ENCODE measurements around the gene OR1S1. TPM values are rescaled to one million over a fixed set of nuclear protein-coding genes. Genes with fewer than 3 reads are reported as not detected.

Gene OR1S1
- total RNA-seq, 1 experiment from 2014 or later: not detected

- Histone ChIP-seq H3K4me2 (ENCODE audit: low read length) (no peak overlapping the region), H3K4me3 (replicated peaks in 1 of 2; ENCODE audit: low read depth in 1 of 2, low read length in 2 of 2) (no peak overlapping the region), H4K20me1 (ENCODE audit: insufficient read depth) (no peaks in the 10 kb centered on the region), H2AFZ (ENCODE audit: low read depth, low read length, poor library complexity, severe bottlenecking) (no peak overlapping the region), H3K27ac (ENCODE audit: low read depth, low read length) (no peak overlapping the region), H3K9ac (ENCODE audit: low read length) (no peak overlapping the region), H3K27me3 (ENCODE audit: insufficient read depth, low read length) (peaks cover 5% of the 10 kb centered on the region; the same call in 1 of the 2 replicates), H3K79me2 (ENCODE audit: insufficient read depth, low read length) (no peaks in the 10 kb centered on the region), H3K9me2 (ENCODE audit: insufficient read depth) (no peaks in the 10 kb centered on the region), H3K9me3 (ENCODE audit: control insufficient read depth in 1 of 2, insufficient read depth in 1 of 2, low read depth in 1 of 2, low read length in 2 of 2) (no peaks in the 10 kb centered on the region), H3K36me3 (ENCODE audit: control insufficient read depth in 1 of 2, insufficient read depth in 2 of 2, low read length in 2 of 2) (no peaks in the 10 kb centered on the region), H3K4me1 (ENCODE audit: control insufficient read depth in 1 of 2, insufficient read depth in 2 of 2, low read length in 2 of 2) (no peaks in the 10 kb centered on the region)
- intact Hi-C loops (cut with micrococcal nuclease): no loop called here
- ChIA-PET POLR2A (no interaction called here), RAD21 (ENCODE audit: low non-redundant PET in 1 of 2, low total read pairs in 2 of 2, uncharacterized antibody in 2 of 2, unreplicated experiment in 2 of 2) (no interaction called here), CTCF (no interaction called here)
- BruUV-seq (replicated peaks): no TSS peak
- ATAC-seq (no peak), DNase-seq (ENCODE audit: low read depth, low spot score) (no peak)
- no peak for TF ChIP-seq YY1 (IDR thresholded peaks at IDR 0.05; ENCODE audit: extremely low read depth, insufficient replicate concordance, low read depth, low read length)
- no peak for TF ChIP-seq CBX3 (IDR thresholded peaks at IDR 0.05; ENCODE audit: low read depth)
- TF ChIP-seq ELF1 (IDR thresholded peaks at IDR 0.05; ENCODE audit: borderline replicate concordance, low read depth): no peak
- no peak for TF ChIP-seq TCF7L2 (IDR thresholded peaks at IDR 0.05; ENCODE audit: borderline replicate concordance, extremely low read depth, insufficient read depth, insufficient read length)
- TF ChIP-seq ZFX (IDR thresholded peaks at IDR 0.05): no peak
- no peak for TF ChIP-seq ZNF274 (IDR thresholded peaks at IDR 0.05; ENCODE audit: low read depth, low read length)
- TF ChIP-seq CEBPB (IDR thresholded peaks at IDR 0.05; ENCODE audit: low read depth): no peak
Measured at GRCh38 chr11:58164990-58165389, 47.5 kb upstream of the OR1S1 start.

- ChIA-PET RAD21 (ENCODE audit: low non-redundant PET in 1 of 2, low total read pairs in 2 of 2, uncharacterized antibody in 2 of 2, unreplicated experiment in 2 of 2) (no interaction called here), CTCF (no interaction called here), POLR2A (no interaction called here)
- H3K79me2 ChIP-seq (ENCODE audit: insufficient read depth, low read length): no peaks in the 10 kb centered on the region
- no peaks in the 10 kb centered on the region for H3K36me3 ChIP-seq (ENCODE audit: control insufficient read depth in 1 of 2, insufficient read depth in 2 of 2, low read length in 2 of 2)
- no peak overlapping the region for H3K9ac ChIP-seq (ENCODE audit: low read length)
- no peak overlapping the region for H2AFZ ChIP-seq (ENCODE audit: low read depth, low read length, poor library complexity, severe bottlenecking)
- no peak overlapping the region for H3K4me3 ChIP-seq (replicated peaks in 1 of 2; ENCODE audit: low read depth in 1 of 2, low read length in 2 of 2)
- ATAC-seq (no peak), DNase-seq (ENCODE audit: low read depth, low spot score) (no peak)
- H3K9me2 ChIP-seq (ENCODE audit: insufficient read depth): no peaks in the 10 kb centered on the region
- peaks cover 5% of the 10 kb centered on the region; the same call in 1 of the 2 replicates for H3K27me3 ChIP-seq (ENCODE audit: insufficient read depth, low read length)
- no TSS peak for BruUV-seq (replicated peaks)
- H3K9me3 ChIP-seq (ENCODE audit: control insufficient read depth in 1 of 2, insufficient read depth in 1 of 2, low read depth in 1 of 2, low read length in 2 of 2): no peaks in the 10 kb centered on the region
- no peaks in the 10 kb centered on the region for H3K4me1 ChIP-seq (ENCODE audit: control insufficient read depth in 1 of 2, insufficient read depth in 2 of 2, low read length in 2 of 2)
- no peak overlapping the region for H3K27ac ChIP-seq (ENCODE audit: low read depth, low read length)
- intact Hi-C loops (cut with micrococcal nuclease): no loop called here
- H3K4me2 ChIP-seq (ENCODE audit: low read length): no peak overlapping the region
- H4K20me1 ChIP-seq (ENCODE audit: insufficient read depth): no peaks in the 10 kb centered on the region
- no peak for TF ChIP-seq POLR2AphosphoS5 (IDR thresholded peaks at IDR 0.05; ENCODE audit: low read depth, low read length)
- TF ChIP-seq FOSL1 (IDR thresholded peaks at IDR 0.05; ENCODE audit: low read depth): no peak
- TF ChIP-seq JUND (IDR thresholded peaks at IDR 0.05): no peak
- TF ChIP-seq CBX3 (IDR thresholded peaks at IDR 0.05; ENCODE audit: low read depth): no peak
- no peak for TF ChIP-seq ZNF274 (IDR thresholded peaks at IDR 0.05; ENCODE audit: low read depth, low read length)
- TF ChIP-seq EZH2phosphoT487 (IDR thresholded peaks at IDR 0.05; ENCODE audit: borderline replicate concordance): no peak
- no peak for TF ChIP-seq EGR1 (IDR thresholded peaks at IDR 0.05; ENCODE audit: low read depth)
- no peak for TF ChIP-seq SP1 (IDR thresholded peaks at IDR 0.05; ENCODE audit: low read depth)
- no peak for TF ChIP-seq RAD21 (IDR thresholded peaks at IDR 0.05; ENCODE audit: low read depth)
- no peak for TF ChIP-seq CEBPB (IDR thresholded peaks at IDR 0.05; ENCODE audit: low read depth)
- no peak for TF ChIP-seq SIN3A (IDR thresholded peaks at IDR 0.05; ENCODE audit: low read depth)
- TF ChIP-seq ZBTB33 (IDR thresholded peaks at IDR 0.05; ENCODE audit: extremely low read depth, insufficient replicate concordance, low read length): no peak
- no peak for TF ChIP-seq REST (IDR thresholded peaks at IDR 0.05; ENCODE audit: low read depth)
Measured at GRCh38 chr11:58165504-58166106, 46.9 kb upstream of the OR1S1 start.

Data from HCT116 (cell line).